Measurements from ENCODE around the gene F8A3.
"Not testable (repeated sequence)": the region's sequence is repeated elsewhere in the genome, so short reads cannot be mapped to it uniquely, and the experiment has no call there.

F8A3 gene

GRCh38 chrX:155458471-155458870 lies at the start of gene F8A3:
F8A3 (minus strand) TSS chrX:155458620; CDS start chrX:155458600, 20 bp downstream.
- DNase-seq: not testable (repeated sequence)

- DNase-seq: no peak
These were observed 46.9 kb upstream of the F8A3 start for GRCh38 chrX:155505296-155505695.

GRCh38 chrX:155495134-155495533 lies 36.7 kb upstream of the F8A3 start:
- not testable (repeated sequence) for DNase-seq

DNA sequence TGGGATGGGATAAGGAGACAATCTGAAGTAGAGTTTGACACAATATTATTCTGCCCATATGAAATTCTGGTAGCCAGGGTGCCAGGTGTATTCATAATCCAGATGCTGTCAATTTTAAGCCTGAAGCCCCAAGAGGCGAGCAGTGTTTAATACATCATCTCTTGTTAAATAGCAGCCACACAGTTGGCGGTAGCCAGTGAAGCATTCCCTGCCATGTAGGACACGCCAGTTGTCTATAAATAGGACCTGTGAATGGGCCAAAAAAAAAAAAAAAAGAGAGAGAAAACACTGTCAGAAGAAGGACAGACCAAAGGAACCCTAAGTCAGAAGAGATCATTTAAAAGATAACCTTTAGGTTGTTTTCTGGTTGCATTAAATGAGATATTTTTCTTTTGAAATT lies 33.0 kb upstream of the F8A3 start:
- DNase-seq: not testable (repeated sequence)

DNA sequence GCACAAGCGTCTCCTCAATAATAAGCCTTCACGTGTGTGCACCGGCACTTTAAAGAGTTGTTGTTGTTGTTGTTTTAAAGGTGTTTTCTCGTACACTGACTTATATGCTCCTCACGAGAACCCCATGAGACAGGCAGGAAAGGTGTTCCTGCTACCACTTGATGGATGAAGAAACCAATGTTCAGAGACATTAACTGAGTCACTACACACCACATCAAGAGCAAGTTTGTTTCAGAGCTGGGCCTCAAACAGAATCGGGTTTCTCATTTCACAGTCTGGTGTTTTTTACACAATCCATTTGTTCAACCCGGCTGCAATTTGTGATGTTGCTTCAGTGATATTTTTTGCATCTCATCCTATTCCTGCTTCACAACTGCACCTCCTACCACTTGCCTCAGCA lies 18.7 kb upstream of the F8A3 start:
- DNase-seq: not testable (repeated sequence)

- not testable (repeated sequence) for DNase-seq
These were observed 8.0 kb upstream of the F8A3 start for GRCh38 chrX:155466269-155466938.

GRCh38 chrX:155460501-155460900 lies 2.1 kb upstream of the F8A3 start:
- not testable (repeated sequence) for DNase-seq

- not testable (repeated sequence) for DNase-seq
These were observed 516 bp downstream of the F8A3 start for GRCh38 chrX:155457761-155458447.

DNA sequence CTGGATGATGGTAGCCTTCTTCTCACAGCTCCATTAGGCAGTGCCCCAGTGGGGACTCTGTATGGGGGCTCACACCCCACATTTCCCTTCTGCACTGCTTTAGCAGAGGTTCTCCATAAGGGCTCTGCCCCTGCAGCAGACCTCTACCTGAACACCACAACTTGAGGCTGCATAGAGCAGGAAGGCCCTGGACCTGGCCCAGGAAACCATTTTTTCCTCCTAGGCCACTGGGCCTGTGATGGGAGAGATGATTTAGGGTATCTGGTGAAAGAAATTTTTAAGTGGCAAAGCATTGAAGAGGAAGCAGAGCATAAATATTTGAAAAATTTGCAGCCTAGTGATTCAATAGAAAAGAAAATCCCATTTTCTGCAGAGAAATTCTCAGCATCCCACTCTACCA lies 17.3 kb downstream of the F8A3 start:
- no peak for DNase-seq

DNA sequence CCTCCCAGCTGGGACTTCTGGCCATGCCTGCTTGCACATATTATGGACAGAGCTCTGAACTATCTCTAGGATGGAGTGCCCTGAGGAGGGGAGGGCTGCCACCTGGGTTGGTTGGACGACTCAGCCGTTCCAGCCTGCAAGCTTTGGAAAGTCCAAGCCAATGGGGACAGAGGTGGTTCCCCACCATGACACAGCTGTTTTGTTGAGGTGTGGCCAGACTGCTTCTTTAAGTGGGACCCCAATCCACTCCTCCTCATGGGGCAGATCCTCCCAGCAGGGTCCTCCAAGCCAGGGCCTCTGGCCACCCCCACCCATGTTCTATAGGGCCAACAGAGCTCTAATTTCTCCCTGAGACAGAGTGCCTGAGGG lies 22.7 kb downstream of the F8A3 start:
- DNase-seq: no peak

DNA sequence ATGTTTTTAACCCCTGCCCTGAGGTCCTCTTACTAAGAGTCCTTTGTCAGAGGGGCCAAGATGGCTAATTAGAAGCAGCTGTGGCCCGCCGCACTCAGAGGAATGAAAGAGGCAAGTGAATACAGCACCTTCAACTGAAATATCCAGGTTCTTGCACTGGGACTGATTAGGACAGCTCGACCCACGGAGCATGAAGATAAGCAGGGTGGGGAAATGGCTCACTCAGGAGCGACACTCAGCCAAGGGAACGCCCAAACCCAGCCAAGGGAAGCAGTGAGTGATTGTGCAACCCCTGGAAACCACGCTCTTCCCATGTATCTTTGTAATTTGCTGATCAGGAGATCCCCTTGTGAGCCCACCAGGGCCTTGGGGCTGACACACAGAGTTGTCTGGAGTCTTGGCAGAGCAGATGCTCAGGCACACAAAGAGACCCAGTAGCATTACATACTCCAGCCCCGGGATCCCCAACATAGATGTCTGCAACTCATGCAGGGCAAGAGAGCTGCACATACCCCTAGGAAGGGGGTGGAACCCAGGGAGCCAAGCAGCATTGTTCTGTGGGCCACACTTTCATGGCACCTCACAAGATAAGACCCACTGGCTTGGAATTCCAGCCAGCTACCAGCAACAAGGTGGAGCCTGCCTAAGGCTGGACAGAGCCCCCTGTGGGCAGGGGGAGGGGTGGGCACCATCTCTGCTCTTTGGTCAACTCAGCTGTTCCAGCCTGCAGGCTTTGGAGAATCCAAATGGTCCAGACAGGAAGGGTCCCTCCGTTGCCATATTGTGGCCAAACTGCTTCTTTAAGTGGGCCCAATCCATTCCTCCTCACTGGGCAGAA lies 23.3 kb downstream of the F8A3 start:
- DNase-seq: no peak

GRCh38 chrX:155417769-155418168 lies 40.7 kb downstream of the F8A3 start:
- no peak for DNase-seq

All from anterior cingulate cortex (tissue), 58 donors.